Stimulated activated CD8-positive, alpha-beta memory T cell treated with anti-CD3 and anti-CD28 coated beads, Interleukin-7, amount 100 ng/mL, for 4 hours (primary cell): ENCODE data around the gene PCSK4.
A peak's percentile ranks its signal among the peaks of the same experiment; 100 is the strongest.

ENCODE experiments used
- DNase-seq, 2 donors: peaks; one replicate each; pipeline ENCODE4 v3.0.0-alpha.2; 2020; ENCODE audit warnings: low read depth in 2 of 2

Gene PCSK4

DNA sequence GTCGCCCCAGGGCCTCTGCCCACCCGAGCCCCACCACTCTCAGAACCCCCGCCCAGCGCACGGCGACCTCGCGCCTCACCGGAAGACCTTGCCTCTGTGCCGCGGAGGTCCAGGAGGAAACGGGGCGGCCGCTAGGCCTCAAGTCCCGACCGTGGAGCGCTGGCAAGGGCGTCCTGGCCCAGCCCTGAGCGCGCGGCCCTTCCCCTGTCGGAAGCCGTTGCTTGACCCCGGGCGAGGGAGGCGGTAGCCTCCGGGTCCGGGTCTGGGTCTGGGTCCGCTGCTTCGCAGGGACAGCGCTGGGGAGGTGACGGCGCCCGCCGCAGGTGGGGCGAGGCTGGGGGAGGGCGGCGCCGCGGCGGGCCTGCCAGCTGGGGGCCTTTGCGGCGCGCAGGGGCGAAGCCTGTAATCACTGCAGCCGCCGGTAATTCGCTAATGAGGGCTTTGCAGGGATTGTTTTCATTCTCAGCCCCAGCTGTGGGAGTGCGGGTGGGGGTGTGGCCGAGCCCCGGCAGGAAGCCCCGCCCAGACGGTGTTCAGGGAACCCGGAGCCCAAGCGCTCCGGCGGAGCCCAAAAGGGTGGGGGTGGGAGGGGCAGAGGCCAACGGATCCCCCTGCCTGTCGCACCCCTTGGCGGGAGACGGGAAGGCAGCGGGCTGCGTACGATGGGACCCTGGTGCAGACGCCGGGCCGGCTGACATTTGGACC, 19.7 kb downstream of the PCSK4 start:
- DNase-seq: peak; percentile 57 to 66

DNA sequence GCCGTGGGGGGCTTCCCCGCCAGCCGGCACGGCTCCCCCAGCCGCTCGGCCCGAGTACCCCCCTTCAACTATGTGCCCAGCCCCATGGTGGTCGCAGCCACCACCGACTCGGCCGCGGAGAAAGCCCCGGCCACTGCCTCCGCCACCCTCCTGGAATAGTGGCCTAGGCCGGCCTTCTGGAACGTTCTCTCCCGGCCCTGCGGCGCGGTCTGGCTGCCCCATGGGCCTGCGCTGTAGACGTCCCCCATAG, 20.2 kb downstream of the PCSK4 start:
- DNase-seq: no peak

DNA sequence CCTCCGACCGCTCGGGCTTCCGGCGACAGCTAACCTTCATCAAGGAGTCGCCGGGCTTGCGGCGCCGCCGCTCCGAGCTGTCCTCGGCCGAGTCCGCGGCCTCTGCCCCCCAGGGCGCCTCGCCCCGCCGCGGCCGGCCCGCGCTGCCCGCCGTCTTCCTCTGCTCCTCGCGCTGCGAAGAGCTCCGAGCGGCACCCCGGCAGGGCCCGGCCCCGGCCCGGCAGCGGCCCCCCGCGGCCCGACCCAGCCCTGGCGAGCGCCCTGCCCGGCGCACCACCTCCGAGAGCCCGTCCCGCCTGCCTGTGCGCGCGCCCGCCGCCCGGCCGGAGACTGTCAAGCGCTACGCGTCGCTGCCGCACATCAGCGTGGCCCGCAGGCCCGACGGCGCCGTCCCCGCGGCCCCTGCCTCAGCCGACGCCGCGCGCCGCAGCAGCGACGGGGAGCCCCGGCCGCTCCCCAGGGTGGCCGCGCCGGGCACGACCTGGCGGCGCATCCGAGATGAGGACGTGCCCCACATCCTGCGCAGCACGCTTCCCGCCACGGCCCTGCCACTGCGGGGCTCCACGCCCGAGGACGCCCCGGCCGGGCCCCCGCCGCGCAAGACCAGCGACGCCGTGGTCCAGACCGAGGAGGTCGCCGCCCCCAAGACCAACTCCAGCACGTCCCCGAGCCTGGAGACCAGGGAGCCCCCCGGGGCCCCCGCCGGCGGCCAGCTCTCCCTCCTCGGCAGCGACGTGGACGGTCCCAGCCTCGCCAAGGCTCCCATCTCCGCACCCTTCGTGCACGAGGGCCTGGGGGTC, 20.7 kb downstream of the PCSK4 start:
- no peak for DNase-seq

DNA sequence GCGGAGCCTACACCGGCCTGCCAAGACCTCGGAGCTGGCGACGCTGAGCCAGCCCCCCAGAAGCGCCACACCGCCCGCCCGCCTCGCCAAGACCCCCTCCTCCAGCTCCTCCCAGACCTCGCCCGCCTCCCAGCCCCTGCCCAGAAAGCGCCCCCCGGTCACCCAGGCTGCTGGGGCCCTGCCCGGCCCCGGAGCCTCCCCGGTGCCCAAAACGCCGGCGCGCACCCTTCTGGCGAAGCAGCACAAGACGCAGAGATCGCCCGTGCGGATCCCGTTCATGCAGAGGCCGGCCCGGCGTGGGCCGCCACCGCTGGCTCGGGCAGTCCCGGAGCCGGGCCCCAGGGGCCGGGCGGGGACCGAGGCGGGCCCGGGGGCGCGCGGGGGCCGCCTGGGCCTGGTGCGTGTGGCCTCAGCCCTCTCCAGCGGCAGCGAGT, 21.3 kb downstream of the PCSK4 start:
- DNase-seq: no peak

DNA sequence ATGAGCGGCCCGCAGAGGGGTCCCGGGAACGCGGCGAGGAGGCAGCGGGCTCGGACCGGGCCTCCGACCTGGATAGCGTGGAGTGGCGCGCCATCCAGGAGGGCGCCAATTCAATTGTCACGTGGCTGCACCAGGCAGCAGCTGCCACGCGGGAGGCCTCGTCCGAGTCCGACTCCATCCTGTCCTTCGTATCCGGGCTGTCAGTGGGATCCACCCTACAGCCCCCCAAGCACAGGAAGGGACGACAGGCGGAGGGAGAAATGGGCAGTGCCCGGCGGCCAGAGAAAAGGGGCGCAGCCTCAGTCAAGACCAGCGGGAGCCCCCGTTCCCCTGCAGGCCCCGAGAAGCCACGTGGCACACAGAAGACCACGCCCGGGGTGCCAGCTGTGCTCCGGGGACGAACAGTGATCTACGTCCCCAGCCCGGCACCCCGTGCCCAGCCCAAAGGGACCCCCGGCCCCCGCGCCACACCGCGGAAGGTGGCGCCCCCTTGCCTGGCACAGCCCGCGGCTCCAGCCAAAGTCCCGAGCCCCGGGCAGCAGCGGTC, 21.8 kb downstream of the PCSK4 start:
- DNase-seq: no peak

DNA sequence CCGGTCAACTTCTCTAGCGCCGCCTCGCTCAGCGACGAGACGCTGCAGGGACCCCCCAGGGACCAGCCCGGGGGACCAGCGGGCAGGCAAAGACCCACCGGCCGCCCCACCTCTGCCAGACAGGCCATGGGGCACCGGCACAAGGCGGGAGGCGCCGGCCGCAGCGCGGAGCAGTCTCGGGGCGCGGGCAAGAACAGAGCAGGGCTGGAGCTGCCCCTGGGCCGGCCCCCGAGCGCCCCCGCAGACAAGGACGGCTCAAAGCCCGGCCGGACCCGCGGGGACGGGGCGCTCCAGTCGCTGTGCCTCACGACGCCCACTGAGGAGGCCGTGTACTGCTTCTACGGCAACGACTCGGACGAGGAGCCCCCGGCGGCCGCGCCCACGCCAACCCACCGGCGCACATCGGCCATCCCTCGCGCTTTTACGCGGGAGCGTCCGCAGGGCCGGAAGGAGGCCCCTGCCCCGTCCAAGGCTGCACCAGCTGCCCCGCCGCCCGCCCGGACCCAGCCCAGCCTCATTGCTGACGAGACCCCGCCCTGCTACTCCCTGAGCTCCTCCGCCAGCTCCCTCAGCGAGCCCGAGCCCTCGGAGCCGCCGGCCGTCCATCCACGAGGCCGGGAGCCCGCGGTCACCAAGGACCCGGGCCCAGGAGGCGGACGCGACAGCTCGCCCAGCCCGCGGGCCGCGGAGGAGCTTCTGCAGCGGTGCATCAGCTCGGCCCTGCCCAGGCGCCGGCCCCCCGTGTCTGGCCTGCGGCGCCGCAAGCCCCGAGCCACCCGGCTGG, 22.5 kb downstream of the PCSK4 start:
- no peak for DNase-seq

DNA sequence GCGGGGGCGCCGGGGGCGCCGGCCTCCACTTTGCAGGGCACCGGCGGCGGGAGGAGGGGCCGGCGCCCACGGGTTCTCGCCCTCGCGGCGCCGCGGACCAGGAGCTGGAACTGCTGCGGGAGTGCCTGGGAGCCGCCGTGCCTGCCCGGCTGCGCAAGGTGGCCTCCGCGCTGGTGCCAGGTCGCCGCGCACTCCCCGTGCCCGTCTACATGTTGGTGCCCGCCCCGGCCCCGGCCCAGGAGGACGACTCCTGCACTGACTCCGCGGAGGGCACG, 23.0 kb downstream of the PCSK4 start:
- no peak for DNase-seq

DNA sequence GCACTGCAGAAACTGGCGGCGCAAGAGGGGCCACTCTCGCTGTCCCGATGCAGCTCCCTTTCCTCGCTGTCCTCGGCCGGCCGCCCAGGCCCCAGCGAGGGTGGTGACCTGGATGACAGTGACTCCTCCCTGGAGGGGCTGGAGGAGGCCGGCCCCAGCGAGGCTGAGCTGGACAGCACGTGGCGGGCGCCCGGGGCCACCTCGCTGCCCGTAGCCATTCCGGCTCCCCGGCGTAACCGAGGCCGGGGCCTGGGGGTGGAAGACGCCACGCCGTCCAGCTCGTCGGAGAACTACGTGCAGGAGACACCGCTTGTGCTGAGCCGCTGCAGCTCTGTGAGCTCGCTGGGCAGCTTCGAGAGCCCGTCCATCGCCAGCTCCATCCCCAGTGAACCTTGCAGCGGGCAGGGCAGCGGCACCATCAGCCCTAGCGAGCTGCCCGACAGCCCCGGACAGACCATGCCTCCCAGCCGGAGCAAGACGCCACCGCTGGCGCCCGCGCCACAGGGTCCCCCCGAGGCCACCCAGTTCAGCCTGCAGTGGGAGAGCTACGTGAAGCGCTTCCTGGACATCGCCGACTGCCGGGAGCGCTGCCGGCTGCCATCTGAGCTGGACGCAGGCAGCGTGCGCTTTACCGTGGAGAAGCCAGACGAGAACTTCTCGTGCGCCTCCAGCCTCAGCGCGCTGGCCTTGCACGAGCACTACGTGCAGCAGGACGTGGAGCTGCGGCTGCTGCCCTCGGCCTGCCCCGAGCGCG, 23.5 kb downstream of the PCSK4 start:
- DNase-seq: no peak

DNA sequence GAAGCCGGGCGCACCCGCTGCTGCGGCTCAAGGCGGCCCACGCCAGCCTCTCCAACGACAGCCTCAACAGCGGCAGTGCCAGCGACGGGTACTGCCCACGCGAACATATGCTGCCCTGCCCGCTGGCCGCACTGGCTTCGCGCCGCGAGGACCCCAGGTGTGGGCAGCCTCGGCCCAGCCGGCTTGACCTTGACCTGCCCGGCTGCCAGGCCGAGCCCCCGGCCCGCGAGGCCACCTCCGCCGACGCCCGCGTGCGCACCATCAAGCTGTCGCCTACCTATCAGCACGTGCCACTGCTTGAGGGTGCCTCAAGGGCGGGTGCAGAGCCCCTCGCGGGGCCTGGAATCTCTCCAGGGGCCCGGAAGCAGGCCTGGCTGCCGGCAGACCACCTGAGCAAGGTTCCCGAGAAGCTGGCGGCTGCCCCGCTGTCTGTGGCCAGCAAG, 24.1 kb downstream of the PCSK4 start:
- no peak for DNase-seq

DNA sequence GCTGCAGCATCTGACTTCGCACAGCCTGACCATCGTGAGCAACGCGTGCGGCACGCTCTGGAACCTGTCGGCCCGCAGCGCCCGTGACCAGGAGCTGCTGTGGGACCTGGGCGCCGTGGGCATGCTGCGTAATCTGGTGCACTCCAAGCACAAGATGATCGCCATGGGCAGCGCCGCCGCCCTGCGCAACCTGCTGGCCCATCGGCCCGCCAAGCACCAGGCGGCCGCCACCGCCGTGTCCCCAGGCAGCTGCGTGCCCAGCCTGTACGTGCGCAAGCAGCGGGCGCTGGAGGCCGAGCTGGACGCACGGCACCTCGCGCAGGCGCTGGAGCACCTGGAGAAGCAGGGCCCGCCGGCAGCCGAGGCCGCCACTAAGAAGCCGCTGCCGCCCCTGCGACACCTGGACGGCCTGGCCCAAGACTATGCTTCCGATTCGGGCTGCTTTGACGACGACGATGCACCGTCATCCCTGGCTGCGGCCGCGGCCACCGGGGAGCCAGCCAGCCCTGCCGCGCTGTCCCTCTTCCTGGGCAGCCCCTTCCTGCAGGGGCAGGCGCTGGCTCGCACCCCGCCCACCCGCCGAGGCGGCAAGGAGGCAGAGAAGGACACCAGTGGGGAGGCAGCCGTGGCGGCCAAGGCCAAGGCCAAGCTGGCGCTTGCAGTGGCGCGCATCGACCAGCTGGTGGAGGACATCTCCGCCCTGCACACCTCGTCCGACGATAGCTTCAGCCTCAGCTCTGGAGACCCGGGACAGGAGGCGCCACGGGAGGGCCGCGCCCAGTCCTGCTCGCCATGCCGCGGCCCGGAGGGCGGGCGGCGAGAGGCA, 24.7 kb downstream of the PCSK4 start:
- no peak for DNase-seq

DNA sequence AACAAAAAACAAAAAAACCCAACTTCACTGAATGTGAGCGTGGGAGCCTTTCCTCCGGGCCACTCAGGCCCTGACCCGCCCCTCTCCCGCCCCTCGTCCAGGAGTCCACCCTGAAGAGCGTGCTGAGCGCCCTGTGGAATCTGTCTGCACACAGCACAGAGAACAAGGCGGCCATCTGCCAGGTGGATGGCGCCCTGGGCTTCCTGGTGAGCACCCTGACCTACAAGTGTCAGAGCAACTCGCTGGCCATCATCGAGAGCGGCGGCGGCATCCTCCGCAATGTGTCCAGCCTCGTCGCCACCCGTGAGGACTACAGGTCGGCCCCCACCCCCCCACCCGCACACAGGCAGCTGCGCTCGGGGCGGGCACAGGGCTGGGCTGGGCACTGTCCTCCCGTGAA, 28.3 kb downstream of the PCSK4 start:
- DNase-seq: no peak

DNA sequence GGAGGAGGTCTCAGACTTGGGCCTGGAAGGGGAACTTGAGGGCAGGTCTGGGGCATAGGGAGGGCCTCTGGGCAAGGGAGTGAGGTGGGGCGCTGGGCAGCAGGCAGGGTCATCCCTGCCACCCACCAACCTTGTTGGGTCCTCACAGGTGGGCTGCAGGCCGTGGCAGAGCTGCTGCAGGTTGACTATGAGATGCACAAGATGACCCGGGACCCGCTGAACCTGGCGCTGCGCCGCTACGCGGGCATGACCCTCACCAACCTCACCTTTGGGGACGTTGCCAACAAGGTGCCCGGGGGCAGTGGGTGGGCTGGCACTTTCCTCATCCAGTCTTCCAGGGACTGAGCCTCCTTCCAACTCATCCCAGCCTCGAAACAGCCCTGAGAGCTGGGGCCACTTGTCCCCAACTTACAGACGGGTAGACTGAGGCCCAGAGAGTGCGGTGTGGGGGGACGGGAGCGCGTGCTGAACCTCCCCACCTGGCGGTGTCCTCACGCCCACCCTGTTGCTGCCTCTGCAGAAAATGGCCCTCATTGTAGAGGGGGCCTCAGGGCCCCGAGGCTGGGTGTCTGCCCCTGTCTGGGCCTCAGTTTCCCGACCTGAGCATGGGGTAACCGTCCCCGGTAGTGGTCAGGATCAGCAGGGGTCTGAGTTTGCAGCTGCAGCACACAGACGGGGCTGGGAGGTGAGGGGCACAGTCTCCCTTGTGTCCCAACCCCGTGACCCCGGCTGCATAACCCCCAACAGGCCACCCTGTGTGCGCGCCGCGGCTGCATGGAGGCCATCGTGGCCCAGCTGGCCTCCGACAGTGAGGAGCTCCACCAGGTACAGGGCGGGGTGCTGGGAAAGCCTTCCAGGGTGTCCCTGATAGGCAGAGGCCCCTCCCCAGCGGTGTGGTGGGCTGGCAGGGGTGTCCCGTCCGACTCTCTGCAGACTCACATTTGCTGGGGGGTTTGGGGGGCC, 29.8 kb downstream of the PCSK4 start:
- no peak for DNase-seq

DNA sequence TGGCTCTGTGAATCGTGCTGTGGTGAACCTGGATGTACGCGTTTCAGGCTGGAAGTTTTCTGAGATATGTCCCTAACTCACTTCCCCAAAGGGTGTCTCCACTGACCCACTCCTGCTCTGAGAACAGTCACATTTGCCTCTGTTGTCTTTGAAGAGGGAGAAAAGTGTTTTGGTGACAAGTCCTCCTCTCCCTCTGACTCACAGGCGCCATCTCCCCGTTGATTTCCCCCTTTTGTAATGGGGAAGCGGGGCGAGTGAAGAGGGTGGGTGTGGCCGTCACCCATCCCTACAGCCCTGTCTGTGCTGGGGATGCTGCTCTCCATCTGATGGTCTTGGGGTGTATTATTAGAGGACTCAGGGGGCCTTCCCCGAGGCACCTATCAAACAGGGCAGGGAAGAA, 30.7 kb downstream of the PCSK4 start:
- DNase-seq: no peak

DNA sequence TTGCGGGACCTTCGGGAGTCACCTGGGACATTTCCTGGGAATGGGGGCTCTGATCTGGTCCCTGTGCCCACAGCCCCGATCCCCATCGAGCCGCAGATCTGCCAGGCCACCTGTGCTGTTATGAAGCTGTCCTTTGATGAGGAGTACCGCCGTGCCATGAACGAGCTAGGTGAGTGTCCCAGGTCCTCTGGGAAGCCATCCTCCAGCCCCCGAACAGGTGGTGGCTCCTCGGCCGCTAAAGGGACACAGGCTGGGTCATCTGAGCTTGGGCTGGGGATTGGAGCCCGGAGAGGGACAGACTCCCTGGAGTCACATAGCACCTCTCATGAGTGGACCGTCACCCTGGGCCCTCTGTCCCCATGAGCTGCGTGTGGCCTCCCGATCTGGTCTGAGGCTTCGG, 32.3 kb downstream of the PCSK4 start:
- DNase-seq: no peak

DNA sequence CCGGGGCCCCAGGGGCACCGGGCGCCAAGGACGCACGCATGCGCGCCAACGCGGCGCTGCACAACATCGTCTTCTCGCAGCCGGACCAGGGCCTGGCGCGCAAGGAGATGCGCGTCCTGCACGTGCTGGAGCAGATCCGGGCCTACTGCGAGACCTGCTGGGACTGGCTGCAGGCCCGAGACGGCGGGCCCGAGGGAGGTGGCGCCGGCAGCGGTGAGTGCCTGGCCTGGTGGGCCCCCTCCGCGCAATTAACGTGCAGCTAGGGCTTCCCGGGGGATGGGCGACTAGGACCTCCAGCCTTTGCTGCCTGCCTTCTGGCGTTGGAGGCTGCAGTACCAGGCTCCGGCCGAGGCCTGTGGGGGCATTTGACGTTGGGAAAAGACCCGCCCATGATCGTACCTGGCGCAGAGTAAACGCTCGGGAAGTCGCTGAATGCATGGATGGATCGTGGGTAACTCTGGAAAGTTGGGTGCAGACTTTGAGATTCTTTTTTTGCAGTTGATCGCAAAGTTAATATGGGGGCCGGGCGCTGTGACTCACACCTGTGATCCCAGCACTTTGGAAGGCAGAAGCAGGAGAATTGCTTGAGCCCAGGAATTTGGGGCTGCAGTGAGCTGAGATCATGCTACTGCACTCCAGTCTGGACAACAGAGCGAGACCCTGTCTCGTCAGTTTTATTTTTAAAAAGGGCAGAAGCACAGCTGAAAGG, 33.0 kb downstream of the PCSK4 start:
- DNase-seq: no peak

DNA sequence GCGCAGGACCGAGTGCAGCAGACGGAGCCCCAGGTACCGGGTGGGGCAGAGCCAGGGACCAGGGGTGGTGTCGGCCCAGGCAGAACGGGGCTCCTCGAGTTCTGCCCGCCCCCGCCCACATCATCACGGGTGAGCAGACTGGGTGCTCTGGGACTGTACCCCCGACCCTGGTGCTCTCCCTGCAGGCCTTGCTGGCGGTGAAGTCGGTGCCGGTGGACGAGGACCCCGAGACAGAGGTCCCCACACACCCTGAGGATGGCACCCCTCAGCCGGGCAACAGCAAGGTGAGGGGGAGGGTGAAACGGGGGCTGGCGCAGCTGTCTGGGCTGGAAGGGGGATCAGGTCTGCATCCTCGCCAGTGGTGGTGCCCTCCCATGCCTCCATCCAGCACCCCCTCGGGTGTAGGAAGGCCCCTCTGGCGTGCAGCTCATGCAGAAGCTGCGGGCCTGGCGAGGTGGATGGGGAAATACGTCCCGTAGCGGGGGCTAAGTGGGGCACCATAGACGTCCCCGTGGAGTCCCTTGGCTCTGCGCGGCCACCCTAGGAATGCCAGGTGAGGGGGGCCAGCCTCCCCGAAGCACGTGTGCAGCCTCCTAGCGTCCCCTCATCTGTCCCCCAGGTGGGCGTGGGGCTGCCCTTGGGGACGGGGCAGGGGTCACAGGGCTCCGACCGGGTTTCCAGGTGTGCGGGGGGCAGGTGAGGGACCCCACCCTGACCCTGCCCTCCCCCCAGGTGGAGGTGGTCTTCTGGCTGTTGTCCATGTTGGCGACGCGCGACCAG, 33.8 kb downstream of the PCSK4 start:
- DNase-seq: no peak

DNA sequence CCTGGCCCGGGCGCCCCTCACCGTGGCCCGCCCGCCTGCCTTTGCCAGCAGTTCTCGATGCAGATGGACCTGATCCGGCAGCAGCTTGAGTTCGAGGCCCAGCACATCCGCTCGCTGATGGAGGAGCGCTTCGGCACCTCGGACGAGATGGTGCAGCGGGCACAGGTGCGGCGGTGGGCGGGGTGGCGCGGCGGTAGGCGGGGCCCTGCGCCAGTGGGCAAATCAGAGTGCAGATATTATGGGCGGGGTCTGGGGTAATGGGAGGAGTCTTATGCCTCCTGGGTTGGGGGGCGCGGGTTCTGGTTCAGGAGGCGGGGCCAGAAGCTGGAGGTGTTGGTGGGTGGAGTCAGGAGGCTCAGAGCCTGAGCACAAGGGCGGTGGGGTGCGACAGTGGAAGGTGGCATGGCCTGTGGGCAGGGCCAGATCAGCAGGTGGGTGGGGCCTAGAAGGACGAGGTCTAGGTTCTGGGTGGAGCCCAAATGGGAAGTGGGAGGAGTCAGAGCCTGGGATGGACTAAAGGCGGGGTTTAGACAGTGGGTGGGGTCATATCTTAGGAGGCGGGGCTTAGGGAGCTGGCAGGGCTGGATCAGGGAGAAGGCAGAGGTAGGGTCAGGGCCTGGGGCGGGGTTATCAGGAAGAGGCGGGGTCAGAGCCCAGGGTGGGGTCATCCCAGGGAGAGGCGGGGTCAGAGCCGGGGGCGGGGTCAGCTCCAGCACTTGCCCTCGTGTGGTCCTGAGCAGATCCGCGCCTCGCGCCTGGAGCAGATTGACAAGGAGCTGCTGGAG, 34.6 kb downstream of the PCSK4 start:
- no peak for DNase-seq

DNA sequence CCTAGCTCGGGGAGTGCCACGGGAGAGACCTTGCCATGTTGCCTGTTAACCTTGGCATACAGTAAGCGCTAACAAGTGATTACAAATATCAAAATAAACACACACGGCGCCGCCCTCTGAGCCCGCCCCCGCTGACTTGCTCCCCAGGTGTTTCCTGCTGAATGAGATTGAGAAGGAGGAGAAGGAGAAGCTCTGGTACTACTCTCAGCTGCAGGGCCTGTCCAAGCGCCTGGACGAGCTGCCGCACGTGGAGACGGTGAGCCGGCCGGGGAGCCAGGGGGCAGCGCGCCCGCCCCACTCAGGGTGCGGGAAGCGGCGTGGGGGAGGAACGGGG, 35.2 kb downstream of the PCSK4 start:
- DNase-seq: no peak
